ENCODE data around the gene GDPD3.

Gene GDPD3

GRCh38 chr16:30122604-30123160 is 9.3 kb upstream of the GDPD3 start:
- Histone ChIP-seq H3K4me1 (ENCODE audit: low read depth, poor library complexity, severe bottlenecking) (peaks cover 14% of the 10 kb centered on the region), H3K9ac (peak overlapping the region; percentile 82), H3K79me2 (ENCODE audit: insufficient read depth, low read depth) (no peaks in the 10 kb centered on the region), H2AFZ (ENCODE audit: low read depth) (peak overlapping the region; percentile 87), H3K27me3 (ENCODE audit: insufficient read depth, low read depth) (no peaks in the 10 kb centered on the region), H4K20me1 (ENCODE audit: insufficient read depth) (no peaks in the 10 kb centered on the region), H3K27ac (no peak overlapping the region), H3K4me3 (IDR thresholded peaks at IDR 0.05; ENCODE audit: insufficient read depth, low read depth, low read length) (no peak overlapping the region), H3K36me3 (ENCODE audit: insufficient read depth) (no peaks in the 10 kb centered on the region), H3K4me2 (peak overlapping the region; percentile 96)
- no peak for TF ChIP-seq CTCF (conservative IDR thresholded peaks at IDR 0.05; ENCODE audit: low read depth, low read length)

- no peaks in the 10 kb centered on the region for H4K20me1 ChIP-seq (ENCODE audit: insufficient read depth)
- no peaks in the 10 kb centered on the region for H3K79me2 ChIP-seq (ENCODE audit: insufficient read depth, low read depth)
- no peaks in the 10 kb centered on the region for H3K27me3 ChIP-seq (ENCODE audit: insufficient read depth, low read depth)
- H3K4me3 ChIP-seq (IDR thresholded peaks at IDR 0.05; ENCODE audit: insufficient read depth, low read depth, low read length), result no peak overlapping the region
- H3K4me1 ChIP-seq (ENCODE audit: low read depth, poor library complexity, severe bottlenecking), result peaks cover 14% of the 10 kb centered on the region
- H2AFZ ChIP-seq (ENCODE audit: low read depth), result peak overlapping the region; percentile 87
- TF ChIP-seq CTCF (conservative IDR thresholded peaks at IDR 0.05; ENCODE audit: low read depth, low read length), result no peak
- peak overlapping the region; percentile 82 for H3K9ac ChIP-seq
- peak overlapping the region; percentile 96 for H3K4me2 ChIP-seq
- H3K36me3 ChIP-seq (ENCODE audit: insufficient read depth), result no peaks in the 10 kb centered on the region
- no peak overlapping the region for H3K27ac ChIP-seq
Measured at GRCh38 chr16:30121741-30122571, 8.6 kb upstream of the GDPD3 start.

- Histone ChIP-seq H3K27ac (no peak overlapping the region), H3K36me3 (ENCODE audit: insufficient read depth) (no peaks in the 10 kb centered on the region), H3K4me3 (IDR thresholded peaks at IDR 0.05; ENCODE audit: insufficient read depth, low read depth, low read length) (no peak overlapping the region), H4K20me1 (ENCODE audit: insufficient read depth) (no peaks in the 10 kb centered on the region), H3K4me2 (no peak overlapping the region), H3K9ac (no peak overlapping the region), H3K79me2 (ENCODE audit: insufficient read depth, low read depth) (no peaks in the 10 kb centered on the region), H3K4me1 (ENCODE audit: low read depth, poor library complexity, severe bottlenecking) (peaks cover 21% of the 10 kb centered on the region), H3K27me3 (ENCODE audit: insufficient read depth, low read depth) (no peaks in the 10 kb centered on the region), H2AFZ (ENCODE audit: low read depth) (no peak overlapping the region)
- TF ChIP-seq CTCF (conservative IDR thresholded peaks at IDR 0.05; ENCODE audit: low read depth, low read length), result no peak
Measured at GRCh38 chr16:30120340-30121105, 7.2 kb upstream of the GDPD3 start.

- H2AFZ ChIP-seq (ENCODE audit: low read depth), result no peak overlapping the region
- H3K9ac ChIP-seq, result no peak overlapping the region
- no peak overlapping the region for H3K4me2 ChIP-seq
- H3K36me3 ChIP-seq (ENCODE audit: insufficient read depth), result no peaks in the 10 kb centered on the region
- H3K27ac ChIP-seq, result no peak overlapping the region
- TF ChIP-seq CTCF (conservative IDR thresholded peaks at IDR 0.05; ENCODE audit: low read depth, low read length), result no peak
- no peaks in the 10 kb centered on the region for H3K27me3 ChIP-seq (ENCODE audit: insufficient read depth, low read depth)
- no peaks in the 10 kb centered on the region for H4K20me1 ChIP-seq (ENCODE audit: insufficient read depth)
- H3K79me2 ChIP-seq (ENCODE audit: insufficient read depth, low read depth), result no peaks in the 10 kb centered on the region
- H3K4me1 ChIP-seq (ENCODE audit: low read depth, poor library complexity, severe bottlenecking), result peaks cover 32% of the 10 kb centered on the region
- H3K4me3 ChIP-seq (IDR thresholded peaks at IDR 0.05; ENCODE audit: insufficient read depth, low read depth, low read length), result no peak overlapping the region
Measured at GRCh38 chr16:30119428-30119827, 6.1 kb upstream of the GDPD3 start.
